Jurkat, Clone E6-1 (cell line): ENCODE results near the gene RSPH10B. TPM values are rescaled to one million over a fixed set of nuclear protein-coding genes. Genes with fewer than 3 reads are reported as not detected.
"Not testable (repeated sequence)": the region's sequence is repeated elsewhere in the genome, so short reads cannot be mapped to it uniquely, and the experiment has no call there.

ENCODE experiments used
- DNase-seq: peaks from one replicate; pipeline ENCODE4 v3.0.0-alpha.2; 2011; ENCODE audit warnings: low read depth, low spot score
- H3K4me3 ChIP-seq: 2 replicates; pipeline ENCODE4 v1.5.1; 2011; ENCODE audit warnings: mild to moderate bottlenecking, low read length, control low read depth, moderate library complexity
- polyA plus RNA-seq: library from polyadenylated mRNA; unstranded; fragments of >200 nt; gene quantifications from one replicate; pipeline ENCODE4 v1.2.1, GENCODE V29; 2012; ENCODE audit warnings: missing spikeins; ENCODE audit not compliant: insufficient read length, insufficient read depth

Gene RSPH10B
- not detected for polyA plus RNA-seq

- H3K4me3 ChIP-seq, DNase-seq: not testable (repeated sequence)
These were observed at the start of gene RSPH10B for GRCh38 chr7:5970347-5970911. Gene RSPH10B, minus strand, starts transcription at chr7:5970689. Its CDS starts 3,573 bp downstream, at chr7:5967116.

- DNase-seq, result no peak
- H3K4me3 ChIP-seq, result no peak overlapping the region
These were observed 46.1 kb upstream of the RSPH10B start for GRCh38 chr7:6016653-6016966.

- H3K4me3 ChIP-seq, result no peak overlapping the region
- DNase-seq, result no peak
These were observed 45.6 kb upstream of the RSPH10B start for GRCh38 chr7:6015917-6016652.

GRCh38 chr7:6012355-6013104 is 42.0 kb upstream of the RSPH10B start:
- no peak overlapping the region for H3K4me3 ChIP-seq
- no peak for DNase-seq

GRCh38 chr7:6011541-6011940 is 41.1 kb upstream of the RSPH10B start:
- no peak for DNase-seq
- H3K4me3 ChIP-seq, result no peak overlapping the region

- DNase-seq, result not testable (repeated sequence)
- H3K4me3 ChIP-seq, result peak overlapping the region; percentile 78
These were observed 39.9 kb upstream of the RSPH10B start for GRCh38 chr7:6010370-6010769.

GRCh38 chr7:6008668-6009611 is 38.5 kb upstream of the RSPH10B start, which contains the start of the genes AIMP2 and PMS2:
Gene AIMP2, plus strand, starts transcription at chr7:6009272. Its CDS starts 92 bp downstream, at chr7:6009364.
Gene PMS2, minus strand, starts transcription at chr7:6009049. Its CDS starts 30 bp downstream, at chr7:6009019.
- peak; percentile 93 for DNase-seq
- H3K4me3 ChIP-seq, result peak within 1 kb of the TSS; percentile 78

GRCh38 chr7:6007835-6008590 is 37.5 kb upstream of the RSPH10B start:
- not testable (repeated sequence) for DNase-seq
- peak overlapping the region; percentile 78 for H3K4me3 ChIP-seq

GRCh38 chr7:6007386-6007785 is 36.9 kb upstream of the RSPH10B start:
- no peak overlapping the region; the same call in 1 of the 2 replicates for H3K4me3 ChIP-seq
- DNase-seq, result no peak

- no peak overlapping the region for H3K4me3 ChIP-seq
- peak; percentile 55 for DNase-seq
These were observed 26.8 kb upstream of the RSPH10B start for GRCh38 chr7:5997210-5997808.

GRCh38 chr7:5987061-5987460 is 16.6 kb upstream of the RSPH10B start:
- not testable (repeated sequence) for DNase-seq, H3K4me3 ChIP-seq

GRCh38 chr7:5979680-5980314 is 9.3 kb upstream of the RSPH10B start:
- not testable (repeated sequence) for H3K4me3 ChIP-seq, DNase-seq

GRCh38 chr7:5973580-5973979 is 3.1 kb upstream of the RSPH10B start:
- not testable (repeated sequence) for H3K4me3 ChIP-seq, DNase-seq

- DNase-seq, H3K4me3 ChIP-seq: not testable (repeated sequence)
These were observed 6.7 kb downstream of the RSPH10B start for GRCh38 chr7:5963810-5964209.

GRCh38 chr7:5963205-5963604 is 7.3 kb downstream of the RSPH10B start:
- not testable (repeated sequence) for H3K4me3 ChIP-seq, DNase-seq

- not testable (repeated sequence) for H3K4me3 ChIP-seq
These were observed 35.5 kb downstream of the RSPH10B start for GRCh38 chr7:5934945-5935450.

More at GRCh38 chr7:5934945-5935450, 35.5 kb downstream of the RSPH10B start:
- not testable (repeated sequence) for DNase-seq
